Measurements from ENCODE around the gene FGB.
"Not testable (repeated sequence)": the region's sequence is repeated elsewhere in the genome, so short reads cannot be mapped to it uniquely, and the experiment has no call there.

FGB gene

GRCh38 chr4:154586296-154587033 is 23.7 kb downstream of the FGB start:
- DNase-seq (ENCODE audit: low read depth) = no peak
- TF ChIP-seq CTCF (IDR thresholded peaks at IDR 0.05; ENCODE audit: control insufficient read depth, extremely low read depth, insufficient read depth) = no peak
- no peak overlapping the region for H3K4me3 ChIP-seq (ENCODE audit: low read depth, low read length)

GRCh38 chr4:154588198-154588597 is 25.4 kb downstream of the FGB start:
- H3K4me3 ChIP-seq (ENCODE audit: low read depth, low read length) = no peak overlapping the region
- no peak for DNase-seq (ENCODE audit: low read depth)
- TF ChIP-seq CTCF (IDR thresholded peaks at IDR 0.05; ENCODE audit: control insufficient read depth, extremely low read depth, insufficient read depth) = no peak

- H3K4me3 ChIP-seq (ENCODE audit: low read depth, low read length) = no peak overlapping the region
- DNase-seq (ENCODE audit: low read depth) = no peak
- TF ChIP-seq CTCF (IDR thresholded peaks at IDR 0.05; ENCODE audit: control insufficient read depth, extremely low read depth, insufficient read depth) = no peak
These were observed 26.7 kb downstream of the FGB start for GRCh38 chr4:154589296-154590197.

- no peak for DNase-seq (ENCODE audit: low read depth)
These were observed 27.7 kb downstream of the FGB start, which contains the start of gene FGA for GRCh38 chr4:154590329-154591006. Gene FGA (minus strand): TSS chr4:154590742. CDS start chr4:154590687, 55 bp downstream.

GRCh38 chr4:154591890-154592289 is 29.1 kb downstream of the FGB start:
- no peak overlapping the region for H3K4me3 ChIP-seq (ENCODE audit: low read depth, low read length)
- DNase-seq (ENCODE audit: low read depth) = no peak
- TF ChIP-seq CTCF (IDR thresholded peaks at IDR 0.05; ENCODE audit: control insufficient read depth, extremely low read depth, insufficient read depth) = no peak

More at GRCh38 chr4:154590329-154591006, 27.7 kb downstream of the FGB start, which contains the start of gene FGA:
- TF ChIP-seq CTCF (IDR thresholded peaks at IDR 0.05; ENCODE audit: control insufficient read depth, extremely low read depth, insufficient read depth) = no peak
- no peak within 1 kb of the TSS for H3K4me3 ChIP-seq (ENCODE audit: low read depth, low read length)

GRCh38 chr4:154593868-154594267 is 31.1 kb downstream of the FGB start:
- no peak for TF ChIP-seq CTCF (IDR thresholded peaks at IDR 0.05; ENCODE audit: control insufficient read depth, extremely low read depth, insufficient read depth)
- no peak for DNase-seq (ENCODE audit: low read depth)
- H3K4me3 ChIP-seq (ENCODE audit: low read depth, low read length) = no peak overlapping the region

GRCh38 chr4:154594343-154594742 is 31.5 kb downstream of the FGB start:
- not testable (repeated sequence) for H3K4me3 ChIP-seq (ENCODE audit: low read depth, low read length); DNase-seq (ENCODE audit: low read depth)

Measured in LNCaP clone FGC (cell line).